Lung (tissue), 12 donors: Measurements from ENCODE around the gene ARHGEF33. TPM values are rescaled to one million over a fixed set of nuclear protein-coding genes. Genes with fewer than 3 reads are reported as not detected.
A peak's percentile ranks its signal among the peaks of the same experiment; 100 is the strongest.

ENCODE experiments used
- ATAC-seq: fragments of 200-7000 bp; cut with Tn5 transposase; one replicate; pipeline ENCODE4 v1.9.1; 2020; ENCODE audit warnings: moderate number of reproducible peaks; ENCODE audit not compliant: insufficient read depth, low FRiP score
- DNase-seq, 3 donors: peaks; one replicate each; pipeline ENCODE4 v3.0.0-alpha.2; 2013 to 2017
- H3K27ac ChIP-seq, 2 donors: one replicate each; pipeline ENCODE4 v1.5.1; 2013; ENCODE audit warnings: mild to moderate bottlenecking in 2 of 2, moderate library complexity in 2 of 2, control low read depth in 1 of 2, inconsistent platforms in 1 of 2, low read depth in 1 of 2, low read length in 1 of 2
- H3K27me3 ChIP-seq, 3 donors: one replicate each; pipeline ENCODE4 v1.5.1; 2013; ENCODE audit warnings: low read length in 2 of 3; ENCODE audit not compliant: control insufficient read depth in 3 of 3, insufficient read depth in 3 of 3
- H3K36me3 ChIP-seq, 4 donors: one replicate each; pipeline ENCODE4 v1.5.1; 2013; ENCODE audit warnings: low read length in 4 of 4, mild to moderate bottlenecking in 1 of 4, moderate library complexity in 1 of 4; ENCODE audit not compliant: control insufficient read depth in 4 of 4, insufficient read depth in 4 of 4
- H3K4me1 ChIP-seq, 5 donors: one replicate each; pipeline ENCODE4 v1.5.1; 2013; ENCODE audit warnings: low read length in 5 of 5, mild to moderate bottlenecking in 2 of 5, moderate library complexity in 1 of 5; ENCODE audit not compliant: control insufficient read depth in 5 of 5, insufficient read depth in 5 of 5
- H3K4me3 ChIP-seq: one replicate; pipeline ENCODE4 v1.5.1; 2013; ENCODE audit warnings: mild to moderate bottlenecking, control low read depth, moderate library complexity
- H3K9ac ChIP-seq, 2 donors: one replicate each; pipeline ENCODE4 v1.5.1; 2013; ENCODE audit warnings: low read length in 2 of 2, control low read depth in 1 of 2; ENCODE audit not compliant: insufficient read depth in 1 of 2
- H3K9me3 ChIP-seq, 4 donors: one replicate each; pipeline ENCODE4 v1.5.1; 2013; ENCODE audit warnings: low read length in 3 of 4, mild to moderate bottlenecking in 1 of 4, moderate library complexity in 1 of 4; ENCODE audit not compliant: control insufficient read depth in 4 of 4, insufficient read depth in 3 of 4
- WGBS, 2 donors: extraction: QIAGEN DNeasy Blood & Tissue Kit; methylation state at CpG; one replicate each; pipeline ENCODE4 v1.1.7; 2013; 5-methylcytosine and 5-hydroxymethylcytosine counted together
- polyA plus RNA-seq, 2 donors: library from polyadenylated mRNA; stranded (reverse); fragments of 200-250 nt; gene quantifications; one replicate each; pipeline ENCODE4 v1.2.1, GENCODE V29; 2013
- total RNA-seq, 2 donors: library from RNA; depleted of rRNA in 1 of 2; stranded (reverse); fragments of >200 nt in 1 of 2; gene quantifications; one replicate each; pipeline ENCODE4 v1.2.1, GENCODE V29; 2014 to 2021
- TF ChIP-seq, protein P1 (sequence below): IDR thresholded peaks from 2 replicates; pipeline ENCODE4 v1.5.1; 2012; ENCODE audit warnings: mild to moderate bottlenecking; ENCODE audit errors: control extremely low read depth, extremely low read depth
- donor health status: control.
- donor health status: control.
- donor health status: Bipolar disorder and iron deficiency.
- donor health status: healthy.
- donor health status: DM: yes; HTN: yes; CAD: no.

ARHGEF33 gene
- total and polyA plus RNA-seq, 4 donors, result 0.23 to 5.5 (median 0.68) TPM

DNA sequence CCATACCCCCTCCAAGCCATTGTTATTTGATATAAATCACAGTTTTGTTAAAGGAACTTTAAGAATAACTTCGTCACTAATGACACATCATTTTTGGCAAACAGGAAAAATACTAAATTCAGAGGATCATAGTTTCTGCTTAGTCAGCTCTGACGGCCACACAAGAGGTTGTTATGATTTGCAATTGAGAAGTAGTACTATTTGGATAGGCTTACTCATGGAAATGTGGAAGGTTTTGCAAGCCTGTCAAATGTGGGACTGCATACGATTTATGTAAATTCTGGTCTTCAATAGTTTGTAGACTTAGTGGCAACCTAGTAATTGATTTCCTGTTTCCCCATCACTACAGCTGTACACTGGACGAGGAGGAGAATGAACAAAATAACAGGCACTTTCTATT, 108.1 kb downstream of the ARHGEF33 start:
- H3K4me3 ChIP-seq, result no peak overlapping the region
- H3K9me3 ChIP-seq, result no peaks in the 10 kb centered on the region
- peaks cover 0 to 2% (median 0%) of the 10 kb centered on the region in 5 donors for H3K4me1 ChIP-seq
- peak; percentile 75 for ATAC-seq
- no peaks in the 10 kb centered on the region for H3K27me3 ChIP-seq
- DNase-seq, result peak; percentile 44 to 92 (median 88)
- no peak overlapping the region for H3K9ac ChIP-seq
- H3K27ac ChIP-seq, result no peak overlapping the region
- WGBS, 2 donors, result 16 to 33% methylated on average over 4 of the region's 4 CpGs
- peaks cover 10 to 35% (median 19%) of the 10 kb centered on the region in 4 donors for H3K36me3 ChIP-seq
- TF ChIP-seq, protein P1, sequence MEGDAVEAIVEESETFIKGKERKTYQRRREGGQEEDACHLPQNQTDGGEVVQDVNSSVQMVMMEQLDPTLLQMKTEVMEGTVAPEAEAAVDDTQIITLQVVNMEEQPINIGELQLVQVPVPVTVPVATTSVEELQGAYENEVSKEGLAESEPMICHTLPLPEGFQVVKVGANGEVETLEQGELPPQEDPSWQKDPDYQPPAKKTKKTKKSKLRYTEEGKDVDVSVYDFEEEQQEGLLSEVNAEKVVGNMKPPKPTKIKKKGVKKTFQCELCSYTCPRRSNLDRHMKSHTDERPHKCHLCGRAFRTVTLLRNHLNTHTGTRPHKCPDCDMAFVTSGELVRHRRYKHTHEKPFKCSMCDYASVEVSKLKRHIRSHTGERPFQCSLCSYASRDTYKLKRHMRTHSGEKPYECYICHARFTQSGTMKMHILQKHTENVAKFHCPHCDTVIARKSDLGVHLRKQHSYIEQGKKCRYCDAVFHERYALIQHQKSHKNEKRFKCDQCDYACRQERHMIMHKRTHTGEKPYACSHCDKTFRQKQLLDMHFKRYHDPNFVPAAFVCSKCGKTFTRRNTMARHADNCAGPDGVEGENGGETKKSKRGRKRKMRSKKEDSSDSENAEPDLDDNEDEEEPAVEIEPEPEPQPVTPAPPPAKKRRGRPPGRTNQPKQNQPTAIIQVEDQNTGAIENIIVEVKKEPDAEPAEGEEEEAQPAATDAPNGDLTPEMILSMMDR, result no peak

DNA sequence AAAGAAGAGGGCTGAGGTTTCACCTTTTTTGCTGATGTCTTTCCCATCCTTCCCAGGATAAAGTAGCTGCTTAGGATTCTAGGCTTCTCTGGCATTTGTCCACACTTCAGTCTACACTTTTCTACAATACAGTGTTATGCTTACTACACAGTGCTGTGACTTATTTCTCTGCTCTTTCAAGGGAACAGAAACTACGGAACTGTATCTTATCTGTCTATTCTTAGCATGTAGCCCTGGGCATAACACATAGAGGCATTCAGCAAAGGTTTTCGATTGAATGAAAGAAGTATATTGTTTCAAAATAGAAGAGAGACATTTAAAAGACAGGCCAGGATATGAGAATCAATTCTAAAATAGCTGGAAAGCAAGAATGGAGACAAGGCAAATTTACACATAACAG, 110.9 kb downstream of the ARHGEF33 start:
- Histone ChIP-seq H3K27me3 (no peaks in the 10 kb centered on the region), H3K9ac (no peak overlapping the region), H3K4me3 (no peak overlapping the region), H3K36me3 (peaks cover 11 to 40% (median 20%) of the 10 kb centered on the region in 4 donors), H3K27ac (no peak overlapping the region), H3K9me3 (no peaks in the 10 kb centered on the region), H3K4me1 (peaks cover 0 to 2% (median 0%) of the 10 kb centered on the region in 5 donors)
- 91 to 98% methylated on average over 2 of the region's 2 CpGs for WGBS, 2 donors
- DNase-seq (no peak), ATAC-seq (no peak)
- TF ChIP-seq, protein P1, result no peak

- ATAC-seq, result no peak
- Histone ChIP-seq H3K27me3 (no peaks in the 10 kb centered on the region), H3K9ac (no peak overlapping the region), H3K36me3 (peaks cover 9 to 35% (median 21%) of the 10 kb centered on the region in 4 donors), H3K4me3 (no peak overlapping the region), H3K27ac (no peak overlapping the region), H3K9me3 (no peaks in the 10 kb centered on the region), H3K4me1 (no peaks in the 10 kb centered on the region)
- 75 to 76% methylated on average over 5 of the region's 5 CpGs for WGBS, 2 donors
- no peak for DNase-seq
- TF ChIP-seq, protein P1, result no peak
Measured at GRCh38 chr2:39007875-39008504, 118.3 kb downstream of the ARHGEF33 start.

DNA sequence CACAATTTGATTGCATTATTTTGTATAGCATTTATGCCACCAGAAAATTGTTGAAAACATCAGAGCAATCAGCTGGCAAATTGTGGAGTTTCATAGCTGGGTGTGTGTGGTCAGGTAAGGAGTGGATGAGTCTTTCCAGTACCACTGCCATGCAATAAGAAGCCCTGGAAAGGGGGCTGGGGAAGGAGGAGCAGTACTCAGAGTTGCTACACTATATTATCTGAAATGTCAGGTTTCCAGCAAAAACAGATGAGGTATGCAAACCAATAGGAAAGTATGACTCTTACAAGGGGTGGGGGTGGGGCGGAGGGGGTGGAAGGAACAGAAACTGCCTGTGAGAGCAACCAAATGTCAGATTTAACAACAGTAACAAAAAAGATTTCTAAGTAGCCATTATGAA, 119.0 kb downstream of the ARHGEF33 start:
- ATAC-seq, result no peak

More for the DNA sequence above, 119.0 kb downstream of the ARHGEF33 start:
- no peaks in the 10 kb centered on the region for H3K4me1 ChIP-seq
- no peak overlapping the region for H3K4me3 ChIP-seq
- H3K27ac ChIP-seq, result no peak overlapping the region
- TF ChIP-seq, protein P1, result no peak
- H3K27me3 ChIP-seq, result no peaks in the 10 kb centered on the region
- no peak for DNase-seq
- H3K36me3 ChIP-seq, result peaks cover 9 to 40% (median 20%) of the 10 kb centered on the region in 4 donors
- H3K9me3 ChIP-seq, result no peaks in the 10 kb centered on the region
- no peak overlapping the region for H3K9ac ChIP-seq
- 86 to 93% methylated on average over 1 of the region's 1 CpG for WGBS, 2 donors
